ENCODE measurements around the gene SYTL2.
A peak's percentile ranks its signal among the peaks of the same experiment; 100 is the strongest.

The SYTL2 gene

DNA sequence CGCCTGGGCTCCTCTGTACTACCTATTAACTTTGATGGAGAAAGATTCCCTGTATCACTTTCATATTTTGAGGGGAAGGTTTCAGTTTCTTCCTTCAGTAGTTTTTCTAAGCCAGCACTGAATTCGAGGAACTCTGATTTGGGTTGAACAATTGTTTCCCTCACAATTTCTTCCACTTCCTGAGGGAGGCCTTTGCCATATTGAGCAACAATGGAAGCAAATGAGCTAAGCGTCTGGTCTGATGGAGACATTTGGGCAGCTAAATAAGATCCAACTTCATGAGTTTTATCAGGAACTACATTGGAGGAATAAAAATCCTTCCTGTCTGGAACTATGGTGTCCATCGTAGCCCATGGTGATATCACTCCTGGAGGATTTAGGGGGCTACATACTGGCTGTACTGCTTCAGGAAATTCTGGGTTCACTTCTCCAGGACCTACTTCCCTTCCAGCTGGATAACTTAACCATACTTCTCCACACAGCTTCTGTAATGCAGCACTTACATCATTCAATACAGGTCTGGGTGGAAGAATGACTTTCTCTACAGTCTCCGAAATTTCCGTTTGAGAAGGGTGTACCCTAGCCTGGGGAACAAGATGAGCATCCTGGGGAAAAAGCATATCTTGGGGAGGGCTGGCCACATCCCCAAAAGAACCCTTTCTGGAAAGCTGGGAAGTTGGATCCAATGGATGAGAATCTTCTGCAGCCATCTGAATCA lies 86.0 kb downstream of the SYTL2 start:
- no peak for DNase-seq

DNA sequence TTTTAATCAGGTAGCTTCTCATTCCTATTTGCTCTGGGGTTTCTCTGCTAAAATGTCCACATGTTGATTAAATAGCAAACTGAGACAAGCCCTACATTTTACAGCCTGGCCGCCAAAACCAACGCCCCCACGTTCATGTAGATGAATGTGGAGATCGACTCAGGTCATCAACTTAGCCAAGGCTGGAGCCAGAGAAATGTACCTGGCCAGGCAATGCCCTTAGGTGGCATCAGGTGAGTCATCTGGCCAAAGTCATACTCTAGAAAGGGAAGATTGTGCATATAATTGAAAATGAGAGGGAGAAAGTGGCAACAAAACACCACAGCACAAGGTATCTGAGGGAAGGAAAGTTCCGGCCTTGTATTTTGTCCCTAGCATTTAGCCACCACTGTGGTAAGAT lies 87.9 kb downstream of the SYTL2 start:
- no peak for DNase-seq

GRCh38 chr11:85721191-85721590 lies 89.8 kb downstream of the SYTL2 start:
- no peak for DNase-seq

DNA sequence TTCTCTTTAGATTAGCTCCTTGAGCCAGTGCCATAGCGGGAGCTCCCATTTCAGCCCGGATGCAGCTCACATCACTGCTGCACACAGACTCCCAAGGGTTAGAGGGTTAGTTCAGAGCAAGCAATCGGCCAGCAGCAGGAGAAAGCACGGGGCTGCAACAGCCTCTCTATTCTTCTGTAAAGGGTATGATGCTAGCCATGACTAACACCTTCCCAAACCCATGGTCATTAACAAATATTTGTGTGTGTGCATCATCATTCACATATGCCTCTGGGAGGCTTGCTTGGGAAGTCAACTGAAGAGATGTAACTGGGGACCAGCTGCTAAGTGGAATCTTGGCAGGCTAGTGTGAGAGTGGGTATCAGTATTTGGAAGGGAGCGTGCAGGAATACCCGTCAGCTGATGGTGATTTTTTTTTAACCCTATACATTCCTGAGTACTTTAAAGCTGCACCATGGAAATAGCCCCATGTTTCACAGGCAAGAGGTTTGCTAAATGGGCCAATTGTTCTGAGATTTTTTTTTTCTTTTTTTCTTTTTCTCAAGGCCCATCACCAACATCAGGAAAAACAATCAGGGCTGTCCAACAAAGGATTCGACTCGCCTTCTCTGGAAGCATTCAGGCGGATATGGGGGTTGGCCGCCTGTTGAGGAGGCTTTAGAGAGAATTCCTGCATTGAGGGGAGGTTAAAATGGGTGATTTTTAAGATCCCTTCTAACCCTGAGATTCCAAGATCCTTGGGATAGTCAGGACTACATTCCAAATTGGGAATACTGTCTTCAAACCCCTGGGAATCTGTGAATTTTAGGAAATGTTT lies 91.7 kb downstream of the SYTL2 start:
- DNase-seq: no peak

DNA sequence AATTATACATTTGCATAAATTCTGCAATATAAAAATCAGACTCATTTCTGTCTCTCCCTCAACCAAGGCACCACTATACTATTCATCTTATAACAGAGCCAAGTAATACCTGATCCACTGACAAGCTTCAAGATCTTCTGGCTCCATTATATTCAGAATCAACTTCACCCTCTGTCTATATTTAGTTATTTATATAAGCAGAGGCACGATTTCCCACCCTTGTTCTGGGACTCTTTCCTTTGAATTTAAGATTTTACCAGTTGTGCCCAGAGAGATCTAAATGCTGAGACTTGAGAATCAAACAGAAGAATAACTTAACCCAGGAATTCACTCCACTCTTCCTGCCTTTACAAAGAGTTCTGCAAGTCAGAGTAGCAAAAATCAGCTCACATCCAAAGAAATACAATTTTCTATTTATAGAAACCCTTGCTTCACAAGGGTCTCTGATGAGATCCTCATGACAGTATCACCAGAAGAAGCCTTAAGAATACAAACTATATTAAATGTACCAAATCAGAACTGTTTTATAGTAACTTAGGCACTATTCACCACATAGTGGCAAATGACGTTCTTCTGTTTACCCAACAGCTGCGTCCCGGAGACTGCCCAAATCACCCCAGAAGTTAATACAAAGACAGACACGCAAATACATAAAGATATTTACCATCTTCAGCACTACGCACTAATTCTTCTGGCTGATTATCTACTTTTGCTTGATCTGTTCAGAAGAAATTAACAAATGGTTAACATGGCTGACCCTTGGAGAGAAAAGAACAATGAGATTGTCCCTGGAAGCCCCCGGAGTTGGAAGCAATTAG lies 92.6 kb downstream of the SYTL2 start:
- no peak for DNase-seq

- no peak for DNase-seq
Measured at GRCh38 chr11:85717429-85717828, 93.5 kb downstream of the SYTL2 start.

DNA sequence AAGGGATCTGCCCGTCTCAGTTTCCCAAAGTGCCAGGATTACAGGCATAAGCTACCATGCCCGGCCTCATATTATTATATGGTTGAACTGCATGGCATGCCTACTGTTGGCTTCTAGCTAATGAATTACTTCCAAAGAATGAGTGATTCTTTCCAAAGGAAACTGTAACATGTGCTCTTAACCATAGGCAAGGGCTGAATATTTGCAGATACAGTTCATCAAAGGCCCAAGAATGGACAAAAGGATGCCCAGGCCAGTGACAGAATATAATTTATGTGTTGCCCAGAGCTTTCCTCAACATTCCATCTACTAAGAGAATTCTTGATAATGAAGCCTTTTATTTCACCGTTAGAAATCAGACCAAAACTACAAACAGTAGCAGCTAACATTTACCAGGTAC lies 98.0 kb downstream of the SYTL2 start:
- no peak for DNase-seq

GRCh38 chr11:85710917-85711316 lies 100.0 kb downstream of the SYTL2 start:
- no peak for DNase-seq

GRCh38 chr11:85709941-85710702 lies 100.8 kb downstream of the SYTL2 start:
- DNase-seq: no peak

DNA sequence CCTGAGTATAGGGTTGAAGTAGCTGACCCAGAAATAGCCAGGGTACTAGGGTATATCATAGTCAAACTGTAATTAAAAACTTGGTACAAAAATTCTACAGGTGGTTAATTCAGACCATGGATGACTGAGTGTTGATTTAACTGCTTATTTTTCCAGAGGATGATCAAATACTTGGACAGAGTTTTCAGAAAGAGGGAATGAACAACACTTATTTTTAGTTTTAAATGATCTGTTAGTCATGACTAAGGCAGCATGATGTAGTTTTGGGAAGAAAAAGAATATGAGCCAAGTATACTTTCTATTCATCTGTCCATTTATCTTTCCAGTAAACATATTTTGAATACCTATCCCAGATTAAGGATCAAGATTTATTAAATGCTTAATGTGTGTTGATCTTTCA lies 105.1 kb downstream of the SYTL2 start:
- DNase-seq: no peak

- no peak for DNase-seq
Measured at GRCh38 chr11:85704967-85705366, 106.0 kb downstream of the SYTL2 start.

DNA sequence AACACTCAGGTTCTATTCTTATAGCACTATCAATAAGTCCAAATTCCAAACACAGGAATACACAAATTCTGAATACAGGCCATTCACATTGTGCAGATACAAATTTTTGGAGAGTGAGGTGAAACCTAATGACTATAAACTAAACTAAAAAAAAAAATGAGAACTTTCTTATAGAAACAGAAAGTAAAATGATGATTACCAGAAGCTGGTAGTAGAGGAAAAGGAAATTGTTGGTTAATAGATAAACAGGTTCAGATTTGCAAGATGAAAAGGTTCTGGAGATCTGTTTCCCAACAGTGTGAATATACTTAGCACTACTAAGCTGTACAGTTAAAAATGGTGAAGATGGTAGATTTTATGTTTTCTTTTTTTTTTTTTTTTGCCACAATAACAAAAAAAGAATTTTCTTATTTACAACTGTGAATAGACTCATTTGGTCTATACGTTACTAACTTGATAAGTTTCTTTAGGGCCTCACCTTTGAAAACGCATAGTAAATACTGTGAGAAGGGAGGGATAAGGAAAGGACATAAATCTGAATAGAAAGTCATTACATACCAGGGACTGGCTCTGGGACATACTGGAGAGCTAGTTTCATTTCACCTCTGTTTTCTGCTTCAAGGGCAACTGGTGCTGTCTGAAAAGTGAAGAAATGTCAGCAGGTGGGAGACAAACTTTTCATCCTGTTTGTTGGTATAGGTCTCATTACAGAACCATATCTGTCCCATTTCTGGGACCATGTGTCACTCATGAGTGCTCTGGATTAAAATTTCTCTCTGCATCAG lies 110.8 kb downstream of the SYTL2 start:
- peak; percentile 56 for DNase-seq

- no peak for DNase-seq
Measured at GRCh38 chr11:85698195-85698594, 112.7 kb downstream of the SYTL2 start.

GRCh38 chr11:85697747-85698146 lies 113.2 kb downstream of the SYTL2 start:
- no peak for DNase-seq

- DNase-seq: no peak
Measured at GRCh38 chr11:85695546-85695945, 115.4 kb downstream of the SYTL2 start.

GRCh38 chr11:85694385-85694980 lies 116.5 kb downstream of the SYTL2 start:
- peak; percentile 92 for DNase-seq

GRCh38 chr11:85685820-85686459 lies 125.0 kb downstream of the SYTL2 start, which contains the start of gene CCDC89:
CCDC89 (minus strand) TSS chr11:85686195; CDS start chr11:85686130, 65 bp downstream.
- DNase-seq: no peak

DNA sequence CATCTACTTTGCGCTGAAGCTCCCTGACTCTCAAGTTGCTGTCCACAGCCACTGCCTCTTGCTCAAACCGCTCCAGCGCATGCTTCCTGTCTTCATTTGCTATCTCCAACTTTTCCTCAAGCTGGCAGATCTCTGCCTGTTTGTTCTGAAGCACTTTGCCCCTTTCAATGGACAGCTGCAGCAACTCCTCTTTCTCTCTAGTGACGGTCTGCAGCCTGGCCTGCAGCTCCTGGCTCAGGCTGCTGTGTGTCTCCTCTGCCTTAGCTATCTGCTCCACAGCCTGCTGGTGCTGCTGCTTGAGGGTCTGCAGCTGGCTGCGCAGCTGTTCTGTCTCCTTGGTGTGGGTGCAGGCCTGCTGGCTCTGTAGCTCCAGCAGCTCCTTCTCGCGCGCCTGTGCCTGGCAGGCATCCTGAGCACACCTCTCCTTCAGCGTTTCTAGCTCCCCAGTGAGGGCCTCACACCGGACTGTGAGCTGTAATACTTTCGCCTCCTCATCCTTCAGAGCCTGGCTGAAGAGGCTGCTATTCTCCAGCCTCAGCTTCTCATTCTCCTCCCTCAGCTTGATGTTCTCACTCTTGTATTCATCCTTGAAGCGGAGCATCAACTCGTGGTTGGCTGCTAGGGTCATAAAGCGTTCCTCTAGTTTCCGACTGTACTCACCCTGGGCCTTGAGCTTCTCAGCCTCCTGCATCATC lies 125.7 kb downstream of the SYTL2 start:
- no peak for DNase-seq

DNA sequence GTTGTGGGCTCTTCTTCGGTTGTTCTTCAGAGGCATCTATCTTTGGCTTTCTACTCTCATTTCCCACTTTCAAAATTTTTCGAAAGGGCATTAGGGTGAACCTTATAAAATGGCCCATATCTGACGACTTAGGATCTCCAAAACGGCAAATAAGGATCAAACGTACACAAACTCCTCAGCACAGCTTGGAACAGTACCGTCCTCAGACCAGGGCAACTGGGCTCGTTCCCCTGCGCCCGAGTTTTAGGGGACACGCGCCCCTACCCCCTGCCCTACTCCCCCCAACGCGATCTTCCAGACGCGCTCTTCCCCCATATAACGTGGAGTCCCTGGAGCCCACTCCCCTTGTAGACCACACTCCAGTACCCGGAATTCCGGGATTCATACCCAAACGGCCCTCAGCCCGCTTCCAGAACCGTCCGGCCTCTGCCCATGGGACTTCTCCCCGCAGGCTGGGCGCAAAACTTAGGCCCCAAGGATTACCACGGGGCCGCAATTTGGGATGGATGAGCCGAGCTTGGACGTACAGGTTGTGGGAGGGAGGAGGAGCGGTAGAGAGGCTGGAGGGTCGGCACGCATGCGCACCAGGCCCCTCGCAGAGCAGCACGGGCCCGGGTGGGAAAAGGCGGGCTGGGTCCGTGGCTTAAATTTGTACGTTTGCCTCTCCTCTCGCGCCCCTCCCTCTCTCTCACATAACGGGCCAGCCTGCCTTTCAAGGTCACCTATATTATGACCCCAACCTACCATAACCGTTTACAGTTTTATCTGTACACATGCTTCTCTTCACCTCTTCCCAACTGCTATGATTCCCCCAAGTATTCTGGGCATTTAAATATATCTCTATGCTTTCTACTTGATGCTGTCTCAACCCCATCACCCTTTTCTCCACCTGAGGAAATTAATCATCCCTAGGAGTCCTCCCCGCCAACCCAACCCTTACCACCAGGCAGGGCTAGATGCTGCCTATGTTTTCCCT lies 128.3 kb downstream of the SYTL2 start:
- DNase-seq: no peak
